IMR-90 (cell line): Measurements from ENCODE around the gene ADM5. TPM values are rescaled to one million over a fixed set of nuclear protein-coding genes. Genes with fewer than 3 reads are reported as not detected.

Experiments used
- RAD21 ChIP-seq: IDR thresholded peaks from 2 replicates; pipeline ENCODE4 v1.6.1; 2012; ENCODE audit warnings: low read length, improper control_type of control experiment
- polyA plus RNA-seq, 3 experiments: library from polyadenylated mRNA; depleted of rRNA; stranded (reverse); fragments of >200 nt; gene quantifications; 2 replicates each; pipeline ENCODE4 v1.2.3, GENCODE V29; 2012; ENCODE audit warnings: low replicate concordance in 1 of 3
- total RNA-seq: library from RNA; depleted of rRNA; stranded (reverse); fragments of >200 nt; gene quantifications from 2 replicates; pipeline ENCODE4 v1.2.3, GENCODE V29; 2012
- TF ChIP-seq, protein P1 (sequence below): conservative IDR thresholded peaks from 2 replicates; pipeline ENCODE4 v1.5.1; 2012; ENCODE audit warnings: mild to moderate bottlenecking, low read depth, low read length, improper control_type of control experiment

Gene ADM5
- total and polyA plus RNA-seq, 2 of the 4 experiments (the other 2 are of a cell fraction): 0.18 to 0.99 TPM

DNA sequence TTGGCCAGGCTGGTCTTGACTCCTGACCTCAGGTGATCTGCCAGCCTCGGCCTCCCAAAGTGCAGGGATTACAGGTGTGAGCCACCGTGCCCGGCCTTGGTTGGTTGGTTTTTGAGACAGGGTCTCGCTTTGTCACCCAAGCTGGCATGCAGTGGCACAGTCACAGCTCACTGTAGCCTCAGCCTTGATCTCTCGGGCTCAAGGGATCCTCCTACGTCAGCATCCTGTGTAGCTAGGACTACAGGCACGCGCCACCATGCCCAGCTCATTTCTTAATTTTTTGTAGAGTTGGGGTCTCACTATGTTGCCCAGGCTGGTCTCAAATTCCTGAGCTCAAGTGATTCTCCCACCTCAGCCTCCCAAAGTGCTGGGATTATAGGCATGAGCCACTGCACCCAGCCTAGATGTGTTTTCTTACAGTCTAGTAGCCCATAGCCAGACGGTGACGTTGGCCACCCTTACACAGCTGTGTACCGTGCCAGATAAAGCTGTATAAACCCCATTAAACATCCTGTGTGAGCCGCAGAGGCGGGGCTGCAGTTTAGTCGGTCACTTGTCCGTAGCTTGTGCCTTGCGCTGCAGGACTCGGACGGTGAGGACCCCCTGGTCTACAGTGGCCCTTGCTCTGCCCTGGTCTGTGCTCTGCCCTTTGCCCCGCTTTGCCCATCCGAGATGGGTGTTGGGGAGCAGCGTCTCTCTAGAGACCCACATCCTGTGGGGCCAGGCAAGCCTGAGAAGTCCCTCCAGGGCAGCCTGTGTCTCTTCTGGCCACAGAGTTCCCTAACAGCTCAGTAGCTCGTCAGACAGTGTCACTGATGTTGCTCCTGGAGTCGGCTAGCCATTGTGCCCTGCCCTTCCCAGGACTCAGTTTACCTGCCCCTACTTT, 33.6 kb upstream of the ADM5 start (continued):
- TF ChIP-seq, protein P1, sequence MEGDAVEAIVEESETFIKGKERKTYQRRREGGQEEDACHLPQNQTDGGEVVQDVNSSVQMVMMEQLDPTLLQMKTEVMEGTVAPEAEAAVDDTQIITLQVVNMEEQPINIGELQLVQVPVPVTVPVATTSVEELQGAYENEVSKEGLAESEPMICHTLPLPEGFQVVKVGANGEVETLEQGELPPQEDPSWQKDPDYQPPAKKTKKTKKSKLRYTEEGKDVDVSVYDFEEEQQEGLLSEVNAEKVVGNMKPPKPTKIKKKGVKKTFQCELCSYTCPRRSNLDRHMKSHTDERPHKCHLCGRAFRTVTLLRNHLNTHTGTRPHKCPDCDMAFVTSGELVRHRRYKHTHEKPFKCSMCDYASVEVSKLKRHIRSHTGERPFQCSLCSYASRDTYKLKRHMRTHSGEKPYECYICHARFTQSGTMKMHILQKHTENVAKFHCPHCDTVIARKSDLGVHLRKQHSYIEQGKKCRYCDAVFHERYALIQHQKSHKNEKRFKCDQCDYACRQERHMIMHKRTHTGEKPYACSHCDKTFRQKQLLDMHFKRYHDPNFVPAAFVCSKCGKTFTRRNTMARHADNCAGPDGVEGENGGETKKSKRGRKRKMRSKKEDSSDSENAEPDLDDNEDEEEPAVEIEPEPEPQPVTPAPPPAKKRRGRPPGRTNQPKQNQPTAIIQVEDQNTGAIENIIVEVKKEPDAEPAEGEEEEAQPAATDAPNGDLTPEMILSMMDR: no peak
- TF ChIP-seq RAD21: no peak
